Activated CD8-positive, alpha-beta memory T cell treated with anti-CD3 and anti-CD28 coated beads, Interleukin-2, amount 50 U/mL, for 48 hours (primary cell): Measurements from ENCODE around the gene FANCC.
"Not testable (repeated sequence)": the region's sequence is repeated elsewhere in the genome, so short reads cannot be mapped to it uniquely, and the experiment has no call there.

Source experiments
- DNase-seq: peaks from one replicate; pipeline ENCODE4 v3.0.0-alpha.2; 2020

FANCC gene

DNA sequence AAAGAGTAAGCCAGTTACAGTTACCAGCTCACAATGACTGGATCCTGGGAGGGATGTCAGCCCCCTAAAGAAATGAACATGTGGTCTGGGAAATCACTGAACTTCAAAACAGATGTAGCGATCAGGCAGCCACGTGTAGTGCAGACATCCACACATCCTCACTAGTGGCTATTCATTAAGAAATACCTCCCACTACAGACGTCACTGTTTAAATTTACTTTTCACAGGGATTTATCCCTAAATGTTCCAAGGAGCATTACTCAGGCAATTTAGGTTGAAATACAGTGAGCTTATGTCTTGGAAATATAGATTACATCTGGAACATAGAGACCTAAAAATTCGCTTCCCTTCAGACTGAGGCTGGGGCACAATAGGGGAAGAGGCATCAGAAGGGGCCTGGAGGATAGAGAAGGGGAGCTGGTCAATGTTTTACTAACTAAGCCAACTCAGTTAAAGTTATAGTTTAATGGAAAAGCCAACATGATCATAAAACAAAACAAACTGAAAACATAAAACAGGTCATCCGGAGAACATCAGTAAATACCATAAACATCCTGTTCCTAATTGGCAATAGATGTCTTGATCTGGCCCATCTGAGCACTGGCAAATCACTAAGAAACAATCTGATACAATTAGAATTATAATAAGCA is 92.3 kb downstream of the FANCC start:
- DNase-seq = no peak

DNA sequence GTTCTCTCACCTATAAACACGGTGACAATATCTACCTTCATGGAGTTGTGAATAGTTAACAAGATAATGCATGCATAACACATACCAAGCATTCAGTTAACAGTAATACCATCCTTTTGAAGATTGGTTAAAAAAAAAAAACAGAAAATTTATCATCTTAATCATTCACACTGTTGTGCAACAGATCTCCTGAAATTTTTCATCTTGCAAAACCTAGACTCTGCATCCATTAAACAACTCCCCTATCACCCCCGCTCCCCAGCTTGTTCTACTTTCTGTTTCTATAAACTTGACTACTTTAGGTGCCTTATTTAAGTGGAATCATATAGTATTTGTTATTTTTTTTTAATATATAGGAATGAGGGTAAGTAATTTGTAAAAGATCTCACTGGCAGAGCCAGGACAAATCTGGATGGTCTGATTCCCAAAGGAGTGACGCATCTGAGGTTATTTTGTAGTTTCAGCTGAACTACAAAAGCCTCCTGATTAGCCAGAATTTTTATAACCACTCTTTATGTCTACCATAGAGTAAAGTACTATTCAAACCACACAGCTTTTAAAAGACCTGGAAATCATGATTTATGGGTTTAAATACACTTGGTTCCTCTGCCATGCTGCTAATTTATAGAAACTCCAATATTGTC is 93.0 kb downstream of the FANCC start:
- DNase-seq = no peak

DNA sequence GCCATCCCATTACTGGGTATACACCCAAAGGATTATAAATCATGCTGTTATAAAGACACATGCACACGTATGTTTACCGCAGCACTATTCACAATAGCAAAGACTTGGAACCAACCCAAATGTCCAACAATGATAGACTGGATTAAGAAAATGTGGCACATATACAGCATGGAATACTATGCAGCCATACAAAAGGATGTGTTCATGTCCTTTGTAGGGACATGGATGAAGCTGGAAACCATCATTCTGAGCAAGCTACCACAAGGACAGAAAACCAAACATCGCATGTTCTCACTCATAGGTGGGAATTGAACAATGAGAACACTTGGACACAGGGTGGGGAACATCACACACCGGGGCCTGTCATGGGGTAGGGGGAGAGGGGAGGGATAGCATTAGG is 97.2 kb downstream of the FANCC start:
- not testable (repeated sequence) for DNase-seq

DNA sequence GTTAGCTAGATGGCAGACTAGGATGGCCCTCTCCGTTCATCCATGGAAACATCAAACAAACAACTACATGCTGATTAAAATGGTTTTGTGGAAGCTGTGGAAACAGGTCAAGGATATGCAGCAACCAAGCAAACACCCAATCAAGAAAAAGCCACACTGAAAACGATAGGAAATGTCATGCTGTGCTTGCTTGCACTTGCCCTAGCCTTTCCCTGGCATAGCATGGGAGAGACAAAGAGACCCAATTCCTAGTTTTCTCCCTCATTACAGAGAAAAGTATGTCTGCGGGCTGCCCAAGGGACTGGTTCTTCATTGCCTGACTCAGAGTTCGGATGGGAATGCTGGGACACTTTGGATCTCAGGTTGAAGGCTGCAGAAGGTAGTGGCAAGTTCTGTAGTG is 98.7 kb downstream of the FANCC start:
- no peak for DNase-seq

DNA sequence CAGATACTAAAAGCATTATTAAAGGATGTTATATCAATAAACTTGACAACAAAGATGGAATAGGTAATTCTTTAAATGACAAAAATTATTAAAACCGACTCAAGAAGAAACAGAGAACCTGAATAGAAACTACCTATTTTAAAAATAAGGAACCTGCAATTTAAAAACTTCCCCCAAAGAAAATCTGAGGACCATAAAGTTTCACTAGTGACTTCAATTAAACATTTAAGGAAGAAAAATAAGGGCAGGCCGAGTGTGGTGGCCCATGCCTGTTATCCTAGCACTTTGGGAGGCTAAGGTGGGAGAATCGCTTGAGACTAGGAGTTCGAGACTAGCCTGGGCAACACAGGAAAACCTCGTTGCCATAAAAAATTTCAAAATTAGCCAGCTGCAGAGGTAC is 99.6 kb downstream of the FANCC start:
- DNase-seq = no peak

DNA sequence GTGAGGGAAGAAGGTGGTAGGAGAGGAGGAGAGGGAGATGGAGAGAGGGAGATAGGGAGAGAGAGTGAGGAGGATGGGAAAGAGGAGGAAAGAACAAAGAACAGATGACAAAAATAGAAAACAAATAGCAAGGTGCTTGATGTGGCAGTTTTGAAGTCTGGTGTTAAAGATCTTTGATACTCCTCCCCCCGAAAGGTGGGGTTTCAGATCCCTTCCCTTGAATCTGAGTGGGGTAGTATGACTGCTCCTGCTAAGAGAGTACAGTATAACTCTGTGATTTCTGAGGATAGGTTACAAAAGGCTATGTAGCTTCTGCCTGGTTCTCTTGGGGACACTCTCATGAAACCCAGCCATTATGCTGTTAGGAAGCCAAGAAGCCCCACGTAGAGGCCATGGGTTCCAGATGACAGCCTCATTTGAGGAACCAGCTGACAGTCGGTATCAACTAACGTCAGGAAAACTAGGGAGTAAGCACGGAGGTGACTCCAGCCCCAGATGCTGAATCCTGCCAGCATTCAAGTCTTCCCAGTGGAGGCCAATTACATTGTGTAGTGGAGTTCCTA is 102.1 kb downstream of the FANCC start:
- no peak for DNase-seq

DNA sequence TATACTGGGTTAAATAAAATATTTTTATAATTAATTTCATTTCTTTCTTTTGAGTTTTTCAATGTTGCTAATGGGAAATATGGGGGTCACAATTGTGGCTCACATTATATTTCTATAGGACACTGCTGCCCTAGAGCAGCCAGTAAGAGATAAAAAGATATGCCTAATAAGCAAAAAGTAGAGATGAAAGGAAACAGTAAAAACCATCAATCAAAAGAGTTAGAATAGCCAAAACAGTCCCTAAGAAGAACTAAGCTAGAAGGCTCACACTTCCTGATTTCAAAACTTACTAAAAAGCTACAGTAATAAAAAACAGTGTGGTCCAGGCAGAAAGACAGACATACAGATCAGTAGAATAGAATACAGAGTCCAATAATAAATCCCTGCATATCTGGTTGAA is 104.4 kb downstream of the FANCC start:
- DNase-seq = no peak

DNA sequence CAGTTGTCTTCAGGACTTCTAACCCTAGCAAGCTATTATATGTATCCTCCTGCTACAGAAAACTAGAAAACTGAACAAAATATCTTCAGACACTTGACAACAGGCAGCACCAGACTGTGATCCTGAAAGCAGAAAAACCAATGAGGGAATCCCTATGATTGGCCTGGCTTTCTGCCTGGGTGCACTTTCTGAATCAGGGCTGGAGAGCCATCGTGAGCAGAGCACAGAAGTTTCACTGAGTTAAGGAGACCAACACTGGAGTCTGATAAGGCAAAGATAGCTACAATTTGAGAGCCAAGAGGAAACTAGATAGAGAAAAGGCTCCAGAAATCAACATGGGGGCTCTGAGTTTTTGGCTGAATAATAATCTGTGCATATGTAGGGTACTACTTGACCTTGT is 106.5 kb downstream of the FANCC start:
- no peak for DNase-seq

DNA sequence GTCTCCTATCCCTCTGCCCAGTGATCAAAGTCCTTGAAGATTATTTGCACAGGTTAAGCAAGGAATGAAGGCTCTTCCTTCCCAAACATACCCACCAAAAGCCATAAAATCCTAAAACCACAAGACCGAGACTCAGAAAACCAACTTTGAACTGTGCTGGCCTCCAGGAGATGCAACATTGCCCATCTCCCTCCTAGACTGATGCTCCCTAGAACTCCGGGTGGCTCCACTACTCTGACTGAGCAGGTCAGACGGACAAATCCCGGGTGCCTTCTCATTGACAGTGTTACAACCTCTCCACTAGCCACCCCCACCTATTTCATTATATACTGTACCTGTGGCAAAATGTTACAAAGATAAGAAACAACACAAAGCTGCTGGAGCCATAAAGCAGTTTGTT is 110.1 kb downstream of the FANCC start:
- DNase-seq = no peak

DNA sequence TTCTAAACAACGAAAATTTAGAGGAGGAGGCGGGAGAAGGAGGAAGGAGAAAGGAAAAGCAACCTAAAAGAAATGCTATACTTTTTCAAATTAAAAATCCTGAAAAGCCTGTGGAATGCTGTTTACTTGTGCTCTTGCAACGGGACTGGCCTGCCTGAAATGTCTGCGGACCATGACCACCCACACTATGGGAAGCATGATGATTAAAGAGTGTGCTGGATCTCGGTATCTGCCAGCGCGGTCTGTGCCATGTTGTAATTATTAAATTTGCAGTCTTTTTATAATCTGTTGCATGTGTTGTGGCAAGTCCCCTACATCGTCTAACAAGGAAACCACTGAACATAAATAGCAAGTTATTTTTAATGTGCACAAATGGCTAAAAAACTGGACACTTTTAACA is 111.4 kb downstream of the FANCC start:
- no peak for DNase-seq

DNA sequence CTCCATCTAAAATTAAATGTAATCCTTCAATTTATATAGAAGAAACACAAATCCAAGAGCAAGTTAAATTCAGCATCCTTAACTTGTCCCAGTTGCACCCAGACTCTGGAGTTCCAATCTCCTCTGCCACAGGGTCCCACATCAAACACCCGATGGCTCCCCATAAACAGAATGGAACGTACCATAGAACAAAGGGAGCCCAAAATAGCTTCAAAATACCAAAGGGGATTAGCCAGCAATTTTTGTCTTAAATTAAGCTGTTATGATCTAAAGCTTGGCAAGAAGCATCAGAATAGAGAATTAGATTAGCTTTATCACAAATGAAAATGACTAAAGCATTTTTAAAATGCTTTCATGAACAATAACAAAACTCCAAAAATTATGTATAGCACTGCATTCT is 112.8 kb downstream of the FANCC start:
- no peak for DNase-seq

DNA sequence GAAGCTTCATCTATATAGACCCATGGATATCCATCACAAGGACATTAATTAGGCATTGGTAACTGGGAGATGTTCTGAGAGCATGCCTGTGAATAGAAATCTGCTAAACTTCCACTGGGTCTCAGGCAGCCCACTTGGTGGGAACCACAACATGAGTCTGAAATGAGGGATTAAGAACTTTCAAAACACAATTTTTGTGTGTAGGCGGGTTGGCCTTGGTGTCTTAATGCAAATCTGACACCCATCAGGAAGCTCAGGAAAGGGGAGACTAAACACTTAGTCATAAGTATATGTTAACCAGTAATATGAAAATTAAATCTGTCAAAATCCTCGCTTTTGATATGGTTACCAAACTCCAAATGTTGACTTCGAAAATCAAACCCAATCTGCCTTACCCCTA is 113.2 kb downstream of the FANCC start:
- DNase-seq = no peak

DNA sequence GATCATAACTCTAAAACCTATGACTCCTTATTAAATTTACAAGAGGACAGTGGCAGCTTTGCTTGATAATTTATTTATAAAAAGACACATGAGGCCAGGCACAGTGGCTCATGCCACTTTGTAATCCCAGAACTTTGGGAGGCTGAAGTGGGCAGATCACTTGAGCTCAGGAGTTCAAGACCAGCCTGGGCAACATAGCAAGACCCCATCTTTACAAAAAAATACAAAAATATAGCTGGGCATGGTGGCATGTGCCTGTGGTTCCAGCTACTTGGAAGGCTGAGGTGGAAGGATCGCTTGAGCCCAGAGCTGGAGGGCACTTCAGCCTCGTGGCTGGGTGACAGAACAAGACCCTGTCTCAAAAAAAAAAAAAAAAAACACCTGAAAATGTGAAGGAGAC is 114.5 kb downstream of the FANCC start:
- not testable (repeated sequence) for DNase-seq

DNA sequence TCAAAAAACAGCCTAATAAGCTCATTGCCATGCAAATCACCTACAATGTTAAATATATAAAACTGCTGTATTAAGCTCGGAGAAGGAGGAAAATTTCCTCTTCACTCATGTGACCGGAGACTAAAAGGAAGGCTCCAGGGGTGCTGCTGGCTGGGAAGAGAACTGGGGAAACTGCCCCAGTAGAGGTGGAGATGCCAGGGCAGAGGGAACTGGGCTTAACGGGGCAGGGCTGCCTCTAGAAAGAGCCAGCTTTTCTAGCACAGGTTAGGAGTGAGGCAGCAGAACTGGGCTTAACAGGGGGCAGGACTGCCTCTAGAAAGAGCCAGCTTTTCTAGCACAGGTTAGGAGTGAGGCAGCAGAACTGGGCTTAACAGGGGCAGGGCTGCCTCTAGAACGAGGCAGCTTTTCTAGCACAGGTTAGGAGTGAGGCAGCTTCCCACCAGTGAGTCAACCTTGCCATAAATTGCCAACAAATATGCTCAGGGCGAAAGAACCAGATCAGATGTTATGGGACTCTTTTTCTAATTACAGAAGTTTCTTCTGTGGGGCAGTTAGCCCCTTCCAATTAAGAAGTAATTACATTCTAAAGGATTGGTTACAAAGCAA is 115.3 kb downstream of the FANCC start:
- DNase-seq = no peak

DNA sequence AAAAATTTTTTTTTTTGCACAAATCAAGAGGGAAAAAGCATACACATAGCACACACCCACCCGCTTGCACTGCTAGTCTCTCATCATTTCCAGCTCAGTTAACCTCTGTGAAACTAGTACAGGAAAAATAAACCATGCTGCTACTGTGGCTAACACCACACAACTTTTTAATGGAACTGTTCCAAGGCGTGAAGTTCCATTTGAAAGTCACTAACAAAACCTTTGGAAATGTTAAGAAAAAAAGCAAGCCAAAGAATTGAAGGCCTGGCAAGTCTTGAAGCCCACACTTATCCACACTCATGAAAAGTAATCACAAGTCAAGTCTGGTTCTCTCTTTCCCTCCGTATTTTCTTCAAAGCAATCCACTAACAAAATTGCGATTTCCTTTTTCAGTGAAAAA is 116.3 kb downstream of the FANCC start:
- DNase-seq = no peak

DNA sequence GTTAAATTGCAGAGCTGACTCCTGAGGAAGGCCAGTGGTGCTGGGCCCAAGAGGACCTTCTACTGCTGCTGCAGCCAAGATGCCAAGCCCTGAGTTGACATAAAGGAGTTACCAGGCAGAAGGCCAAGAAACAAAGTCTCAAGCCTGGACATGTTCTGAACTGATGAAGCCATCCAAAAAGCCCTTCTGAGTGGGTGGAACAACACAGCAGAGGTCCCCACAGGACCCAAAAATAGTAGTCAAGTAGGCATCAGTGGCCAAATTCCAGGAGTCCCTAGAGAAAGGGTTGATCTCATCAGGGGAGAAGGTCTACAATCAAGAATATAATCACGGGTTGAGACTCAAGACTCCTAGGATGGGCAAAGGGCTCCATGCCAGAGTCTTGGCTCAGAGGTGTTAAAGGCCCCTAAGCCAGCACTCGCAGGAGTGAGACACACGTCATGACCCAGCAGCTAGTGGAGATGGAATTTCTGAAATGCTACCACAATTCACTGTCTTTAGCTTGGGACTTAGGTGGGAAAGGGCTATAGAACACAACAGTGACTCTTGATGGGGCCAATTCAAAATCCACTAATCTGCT is 119.7 kb downstream of the FANCC start:
- DNase-seq = no peak

DNA sequence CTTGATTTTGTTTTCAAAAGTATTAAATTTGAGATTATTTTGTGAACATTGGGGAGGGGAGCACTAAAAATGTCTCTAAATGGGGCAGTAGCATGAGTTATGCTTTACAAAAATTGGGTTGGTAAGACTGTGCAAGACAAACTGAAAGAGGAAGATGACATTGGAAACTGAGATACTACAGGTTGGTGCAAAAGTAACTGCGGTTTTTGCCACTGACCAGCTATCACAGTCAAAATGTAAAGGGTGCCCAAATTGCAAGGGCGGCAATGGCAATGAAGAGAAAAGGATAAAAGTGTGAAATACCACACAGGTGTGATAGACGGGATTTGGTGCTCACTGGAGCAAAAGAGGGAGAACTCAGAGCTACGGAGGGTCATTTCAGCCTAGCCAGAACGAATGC is 124.0 kb downstream of the FANCC start:
- no peak for DNase-seq

DNA sequence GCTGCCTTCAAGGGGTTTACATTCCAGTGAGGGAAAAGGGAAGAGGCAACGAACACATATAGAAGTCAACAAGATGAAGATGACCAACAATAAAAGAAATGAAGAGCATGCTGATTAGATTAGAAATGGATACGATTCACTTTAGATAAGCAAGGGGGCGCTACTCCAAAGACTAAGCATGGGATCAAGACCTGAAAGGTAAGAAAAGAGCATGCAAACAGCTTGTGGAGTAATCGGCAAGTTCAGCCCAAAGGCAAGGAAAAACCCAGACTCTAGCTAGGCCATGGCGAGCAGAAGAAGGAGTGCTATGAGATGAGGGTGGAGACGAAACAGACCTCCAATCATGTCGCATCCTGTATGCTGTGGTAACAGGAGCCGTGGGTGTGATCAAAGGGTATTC is 124.4 kb downstream of the FANCC start:
- DNase-seq = no peak

DNA sequence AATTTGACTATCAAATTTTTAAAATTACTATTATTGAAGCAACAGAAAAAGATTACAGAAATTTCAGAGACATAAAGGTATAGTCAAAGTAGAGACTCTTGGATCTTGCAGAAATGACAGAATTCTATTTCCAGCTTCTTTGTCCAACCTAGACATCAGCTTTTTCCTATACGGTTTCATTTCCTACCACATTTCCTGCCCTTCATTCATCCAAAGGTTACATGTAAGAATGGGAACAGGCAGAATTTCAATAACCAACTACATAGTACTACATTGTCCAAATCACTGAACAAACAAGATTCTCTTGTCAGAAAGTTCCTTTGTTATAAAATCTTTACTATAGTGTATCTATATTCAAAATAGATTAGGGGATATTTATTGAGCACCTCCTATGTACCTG is 124.9 kb downstream of the FANCC start:
- no peak for DNase-seq

DNA sequence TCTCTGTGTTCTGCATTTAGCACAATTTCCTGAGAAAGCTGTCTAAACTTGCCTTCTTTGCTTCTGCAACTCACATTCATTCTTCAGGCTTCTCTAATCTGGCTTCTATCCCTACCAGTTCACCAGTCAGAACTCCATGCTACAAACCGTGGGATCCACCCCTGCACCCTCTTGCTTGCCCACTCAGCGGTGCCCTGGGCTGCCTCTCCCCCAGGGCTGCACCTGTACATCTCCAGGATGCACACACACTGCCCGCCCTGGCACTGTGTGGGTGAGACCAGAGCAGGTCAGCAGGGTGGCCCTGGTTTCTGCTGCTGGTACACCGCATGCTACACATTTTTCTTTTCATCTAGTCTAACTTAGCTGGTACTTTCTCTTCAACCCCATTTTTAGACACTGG is 127.1 kb downstream of the FANCC start:
- no peak for DNase-seq

DNA sequence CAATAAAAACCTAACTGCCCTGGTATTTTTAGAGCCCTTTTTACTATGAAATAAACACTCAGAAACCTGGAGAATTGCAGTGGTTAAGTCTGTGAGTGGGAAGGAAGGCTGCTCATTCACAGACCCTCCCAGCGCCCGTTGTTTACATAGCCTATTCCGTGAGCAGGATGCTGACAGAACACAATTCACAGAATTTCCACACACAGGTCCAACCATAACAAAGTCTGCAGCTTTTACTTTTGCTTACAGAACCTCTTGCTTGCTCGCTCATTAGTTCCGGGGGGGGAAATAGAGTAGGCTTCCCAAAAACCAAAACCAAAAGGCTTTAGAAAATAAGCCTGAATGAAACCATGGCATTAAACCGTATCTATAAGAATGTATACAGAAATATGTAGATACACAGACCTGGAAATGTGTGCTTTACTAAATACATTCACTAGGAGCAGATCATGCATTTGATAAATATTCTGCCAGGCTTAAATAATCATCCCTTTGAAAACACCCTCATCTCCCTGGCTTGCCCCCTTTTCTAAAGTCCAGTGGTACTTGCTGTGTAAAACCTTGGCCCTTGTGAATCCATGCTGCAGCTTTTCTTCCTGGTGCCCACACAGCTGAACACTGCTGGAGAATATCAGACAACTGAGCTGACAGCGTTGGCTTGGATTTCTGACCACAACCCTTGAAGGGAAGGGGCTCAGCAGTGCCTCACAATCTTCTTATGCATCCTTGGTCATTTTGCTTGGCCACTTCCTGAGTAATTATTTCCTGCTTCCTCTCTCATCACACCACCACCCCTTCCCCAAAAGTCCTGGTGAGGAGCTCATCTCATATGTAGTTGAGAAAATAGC is 128.0 kb downstream of the FANCC start:
- no peak for DNase-seq

DNA sequence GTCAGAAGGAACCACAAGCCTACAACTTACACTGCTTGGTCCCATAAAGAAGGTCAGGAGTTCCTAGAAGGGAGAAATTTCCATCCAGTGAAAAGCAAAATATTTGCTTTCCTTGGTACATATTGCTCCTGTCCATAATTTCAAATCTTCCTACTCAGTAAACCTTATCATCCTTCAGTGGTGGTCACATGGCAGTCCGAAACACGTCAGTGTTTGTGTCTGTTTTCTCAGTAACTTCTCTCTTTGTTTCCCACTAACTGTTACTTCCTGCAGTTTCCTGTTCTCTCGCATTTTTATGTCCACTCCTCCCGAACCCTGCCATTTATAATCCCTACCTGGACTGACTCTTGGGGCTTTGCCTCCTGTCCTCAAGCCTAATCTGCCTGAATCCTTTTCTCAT is 129.1 kb downstream of the FANCC start:
- no peak for DNase-seq

DNA sequence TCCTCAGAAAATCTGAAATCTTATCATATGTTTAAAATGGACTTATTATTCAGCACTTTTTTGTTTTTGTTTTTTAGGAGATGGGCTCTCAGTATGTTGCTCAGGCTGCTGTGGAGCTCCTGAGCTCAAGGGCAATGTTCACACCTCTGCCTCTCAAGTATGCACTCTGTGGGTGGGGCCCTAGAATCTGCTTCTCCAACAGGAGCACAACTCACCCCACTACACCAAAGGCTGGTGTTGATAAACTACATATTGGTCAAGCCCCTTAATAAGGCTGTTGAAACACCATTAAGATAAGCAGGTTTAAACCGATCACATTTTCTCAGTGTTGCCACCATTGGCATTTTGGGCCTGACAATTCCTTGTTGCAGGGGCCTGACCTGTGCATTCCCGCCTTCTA is 131.6 kb downstream of the FANCC start:
- no peak for DNase-seq
